Measurements from ENCODE around the gene SAMD1. TPM values are rescaled to one million over a fixed set of nuclear protein-coding genes. Genes with fewer than 3 reads are reported as not detected.

The SAMD1 gene
- total and polyA plus RNA-seq, 2 experiments from 2014 or later: 32.2 to 69.0 TPM

DNA sequence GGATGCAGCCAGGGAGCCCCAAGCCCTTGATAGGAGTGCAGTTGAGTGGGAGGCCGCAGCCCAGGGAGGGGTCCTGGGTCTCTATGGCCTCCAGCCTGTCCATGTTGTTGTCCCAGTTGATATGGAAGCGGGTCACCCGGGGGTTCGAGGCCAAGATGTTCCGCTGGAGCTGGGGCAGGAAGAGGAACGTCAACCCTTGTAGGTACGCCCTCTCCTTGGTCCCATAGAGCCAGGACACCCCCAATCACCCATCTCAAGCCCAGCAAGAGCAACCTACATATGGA is 29.9 kb upstream of the SAMD1 start:
- no peak overlapping the region for H3K4me3 ChIP-seq
- no peak overlapping the region for H3K27ac Mint-ChIP-seq
- H3K4me1 ChIP-seq (ENCODE audit: insufficient read depth): peaks cover 22% of the 10 kb centered on the region
- H3K36me3 Mint-ChIP-seq (ENCODE audit: low read depth): peaks cover 42% of the 10 kb centered on the region
- H2AFZ ChIP-seq: no peak overlapping the region
- H3K36me3 ChIP-seq (ENCODE audit: insufficient read depth): no peaks in the 10 kb centered on the region; the same call in 1 of the 2 replicates
- peaks cover 21% of the 10 kb centered on the region for H3K27me3 Mint-ChIP-seq (ENCODE audit: insufficient read depth, low read depth, poor library complexity)
- H3K9me3 Mint-ChIP-seq: no peaks in the 10 kb centered on the region; the same call in 2 of the 3 replicates
- no peaks in the 10 kb centered on the region for H3K27me3 ChIP-seq (ENCODE audit: insufficient read depth)
- no peak for TF ChIP-seq CREB1 (CRISPR knock-in tag; IDR thresholded peaks at IDR 0.05; ENCODE audit: low read depth)
- TF ChIP-seq ZNF114 (CRISPR knock-in tag; IDR thresholded peaks at IDR 0.05): no peak
- no peak for TF ChIP-seq ZNF462 (CRISPR knock-in tag; IDR thresholded peaks at IDR 0.05)
- no peak for TF ChIP-seq EZH2phosphoT487 (IDR thresholded peaks at IDR 0.05; ENCODE audit: unreplicated experiment)
- no peak for TF ChIP-seq ZNF331 (CRISPR knock-in tag; IDR thresholded peaks at IDR 0.05; ENCODE audit: low read depth)
- TF ChIP-seq JUNB (IDR thresholded peaks at IDR 0.05; ENCODE audit: unreplicated experiment): no peak
- TF ChIP-seq, protein P1, sequence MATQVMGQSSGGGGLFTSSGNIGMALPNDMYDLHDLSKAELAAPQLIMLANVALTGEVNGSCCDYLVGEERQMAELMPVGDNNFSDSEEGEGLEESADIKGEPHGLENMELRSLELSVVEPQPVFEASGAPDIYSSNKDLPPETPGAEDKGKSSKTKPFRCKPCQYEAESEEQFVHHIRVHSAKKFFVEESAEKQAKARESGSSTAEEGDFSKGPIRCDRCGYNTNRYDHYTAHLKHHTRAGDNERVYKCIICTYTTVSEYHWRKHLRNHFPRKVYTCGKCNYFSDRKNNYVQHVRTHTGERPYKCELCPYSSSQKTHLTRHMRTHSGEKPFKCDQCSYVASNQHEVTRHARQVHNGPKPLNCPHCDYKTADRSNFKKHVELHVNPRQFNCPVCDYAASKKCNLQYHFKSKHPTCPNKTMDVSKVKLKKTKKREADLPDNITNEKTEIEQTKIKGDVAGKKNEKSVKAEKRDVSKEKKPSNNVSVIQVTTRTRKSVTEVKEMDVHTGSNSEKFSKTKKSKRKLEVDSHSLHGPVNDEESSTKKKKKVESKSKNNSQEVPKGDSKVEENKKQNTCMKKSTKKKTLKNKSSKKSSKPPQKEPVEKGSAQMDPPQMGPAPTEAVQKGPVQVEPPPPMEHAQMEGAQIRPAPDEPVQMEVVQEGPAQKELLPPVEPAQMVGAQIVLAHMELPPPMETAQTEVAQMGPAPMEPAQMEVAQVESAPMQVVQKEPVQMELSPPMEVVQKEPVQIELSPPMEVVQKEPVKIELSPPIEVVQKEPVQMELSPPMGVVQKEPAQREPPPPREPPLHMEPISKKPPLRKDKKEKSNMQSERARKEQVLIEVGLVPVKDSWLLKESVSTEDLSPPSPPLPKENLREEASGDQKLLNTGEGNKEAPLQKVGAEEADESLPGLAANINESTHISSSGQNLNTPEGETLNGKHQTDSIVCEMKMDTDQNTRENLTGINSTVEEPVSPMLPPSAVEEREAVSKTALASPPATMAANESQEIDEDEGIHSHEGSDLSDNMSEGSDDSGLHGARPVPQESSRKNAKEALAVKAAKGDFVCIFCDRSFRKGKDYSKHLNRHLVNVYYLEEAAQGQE (IDR thresholded peaks at IDR 0.05; ENCODE audit: unreplicated experiment): no peak
- no peak for TF ChIP-seq POLR2AphosphoS5 (IDR thresholded peaks at IDR 0.05; ENCODE audit: low read depth)
- no peak for TF ChIP-seq EZH2 (IDR thresholded peaks at IDR 0.05; ENCODE audit: low read depth, unreplicated experiment)
- no peak overlapping the region for H3K27ac ChIP-seq (ENCODE audit: low read depth)
- peaks cover 21% of the 10 kb centered on the region for H3K4me1 Mint-ChIP-seq
- peaks cover 15% of the 10 kb centered on the region for H3K79me2 ChIP-seq (replicated peaks; ENCODE audit: insufficient read depth)
- H3F3A ChIP-seq (replicated peaks; ENCODE audit: low read depth): peaks cover 15% of the 10 kb centered on the region; the same call in 1 of the 2 replicates
- H3K4me3 Mint-ChIP-seq: no peak overlapping the region
- DNase-seq (ENCODE audit: low spot score) (no peak), ATAC-seq (no peak)
- no peak overlapping the region for H3K4me2 ChIP-seq
- no peaks in the 10 kb centered on the region for H3K9me2 ChIP-seq (ENCODE audit: insufficient read depth)
- peaks cover 14% of the 10 kb centered on the region for H4K20me1 ChIP-seq (replicated peaks; ENCODE audit: insufficient read depth)
